GM12865 (cell line): ENCODE measurements around the gene GABBR2.

ENCODE experiments used
- DNase-seq: peaks from one replicate; pipeline ENCODE4 v3.0.0; 2010; ENCODE audit warnings: low read depth
- H3K4me3 ChIP-seq: 2 replicates; pipeline ENCODE4 v1.5.1; 2011; ENCODE audit warnings: mild to moderate bottlenecking, low read depth, low read length, control low read depth
- TF ChIP-seq, protein P1 (sequence below): IDR thresholded peaks from 2 replicates; pipeline ENCODE4 v1.5.1; 2011; ENCODE audit warnings: low read length, control low read depth, low read depth, inconsistent platforms; ENCODE audit not compliant: insufficient read depth; ENCODE audit errors: missing control alignments

The GABBR2 gene

DNA sequence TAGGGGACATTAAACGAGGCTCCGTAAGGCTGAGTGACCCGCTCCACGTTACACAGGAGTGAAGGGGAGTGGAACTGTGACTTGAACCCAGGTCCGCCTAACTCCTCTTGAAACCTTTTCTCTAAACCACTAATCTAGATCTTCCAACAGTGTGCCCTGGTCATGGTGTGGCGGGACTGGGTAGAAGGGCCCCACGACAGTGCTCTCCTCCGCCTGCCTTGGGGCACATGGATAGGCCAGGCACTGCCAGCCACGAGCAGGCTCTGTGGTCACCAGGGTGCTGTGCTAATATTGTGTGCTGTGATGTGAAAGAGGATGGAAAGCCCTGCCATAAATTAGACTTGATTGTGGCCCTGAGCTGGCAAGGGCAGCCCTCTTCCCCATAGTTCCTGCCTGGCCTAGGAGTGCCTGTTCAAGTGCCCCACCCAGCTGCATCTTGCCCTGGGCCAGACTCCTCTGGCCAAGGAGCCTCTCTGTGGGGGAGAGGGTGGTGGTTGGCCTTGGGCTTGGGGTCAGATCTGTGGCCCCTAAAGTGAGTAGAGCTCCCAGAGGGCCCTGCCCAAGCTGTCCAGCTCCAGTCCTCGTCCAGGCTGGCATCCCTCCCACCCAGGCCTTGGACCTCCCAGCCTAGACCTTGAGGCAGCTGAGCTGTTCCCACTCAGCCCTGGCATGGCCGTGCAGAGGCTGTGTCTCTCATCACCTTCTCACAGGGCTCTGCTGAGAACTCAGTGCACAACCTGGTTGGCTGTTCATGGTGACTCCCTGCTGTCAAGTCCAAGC, 385.5 kb downstream of the GABBR2 start:
- no peak overlapping the region for H3K4me3 ChIP-seq
- DNase-seq = no peak
- TF ChIP-seq, protein P1, sequence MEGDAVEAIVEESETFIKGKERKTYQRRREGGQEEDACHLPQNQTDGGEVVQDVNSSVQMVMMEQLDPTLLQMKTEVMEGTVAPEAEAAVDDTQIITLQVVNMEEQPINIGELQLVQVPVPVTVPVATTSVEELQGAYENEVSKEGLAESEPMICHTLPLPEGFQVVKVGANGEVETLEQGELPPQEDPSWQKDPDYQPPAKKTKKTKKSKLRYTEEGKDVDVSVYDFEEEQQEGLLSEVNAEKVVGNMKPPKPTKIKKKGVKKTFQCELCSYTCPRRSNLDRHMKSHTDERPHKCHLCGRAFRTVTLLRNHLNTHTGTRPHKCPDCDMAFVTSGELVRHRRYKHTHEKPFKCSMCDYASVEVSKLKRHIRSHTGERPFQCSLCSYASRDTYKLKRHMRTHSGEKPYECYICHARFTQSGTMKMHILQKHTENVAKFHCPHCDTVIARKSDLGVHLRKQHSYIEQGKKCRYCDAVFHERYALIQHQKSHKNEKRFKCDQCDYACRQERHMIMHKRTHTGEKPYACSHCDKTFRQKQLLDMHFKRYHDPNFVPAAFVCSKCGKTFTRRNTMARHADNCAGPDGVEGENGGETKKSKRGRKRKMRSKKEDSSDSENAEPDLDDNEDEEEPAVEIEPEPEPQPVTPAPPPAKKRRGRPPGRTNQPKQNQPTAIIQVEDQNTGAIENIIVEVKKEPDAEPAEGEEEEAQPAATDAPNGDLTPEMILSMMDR = no peak

DNA sequence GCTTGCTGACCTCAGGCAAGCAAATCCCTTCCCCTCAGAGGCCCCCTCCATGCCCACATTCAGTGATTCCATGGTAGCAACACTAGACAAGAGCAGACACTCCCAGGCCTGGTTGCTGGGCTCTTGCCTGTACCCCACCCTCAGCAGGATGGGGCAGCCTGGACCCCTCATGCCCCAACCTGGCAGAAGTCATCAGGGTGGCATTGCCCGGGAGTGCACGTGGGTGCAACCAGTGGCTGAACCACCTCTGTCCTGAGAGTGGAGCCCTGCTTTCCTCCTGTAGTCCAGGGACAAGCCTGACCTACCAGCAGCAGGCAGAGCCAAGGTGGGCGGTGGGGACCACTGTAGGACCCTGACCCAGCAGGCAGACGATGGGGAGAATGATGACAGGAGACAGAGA, 387.5 kb downstream of the GABBR2 start:
- TF ChIP-seq, protein P1 = no peak
- H3K4me3 ChIP-seq = no peak overlapping the region
- DNase-seq = no peak

DNA sequence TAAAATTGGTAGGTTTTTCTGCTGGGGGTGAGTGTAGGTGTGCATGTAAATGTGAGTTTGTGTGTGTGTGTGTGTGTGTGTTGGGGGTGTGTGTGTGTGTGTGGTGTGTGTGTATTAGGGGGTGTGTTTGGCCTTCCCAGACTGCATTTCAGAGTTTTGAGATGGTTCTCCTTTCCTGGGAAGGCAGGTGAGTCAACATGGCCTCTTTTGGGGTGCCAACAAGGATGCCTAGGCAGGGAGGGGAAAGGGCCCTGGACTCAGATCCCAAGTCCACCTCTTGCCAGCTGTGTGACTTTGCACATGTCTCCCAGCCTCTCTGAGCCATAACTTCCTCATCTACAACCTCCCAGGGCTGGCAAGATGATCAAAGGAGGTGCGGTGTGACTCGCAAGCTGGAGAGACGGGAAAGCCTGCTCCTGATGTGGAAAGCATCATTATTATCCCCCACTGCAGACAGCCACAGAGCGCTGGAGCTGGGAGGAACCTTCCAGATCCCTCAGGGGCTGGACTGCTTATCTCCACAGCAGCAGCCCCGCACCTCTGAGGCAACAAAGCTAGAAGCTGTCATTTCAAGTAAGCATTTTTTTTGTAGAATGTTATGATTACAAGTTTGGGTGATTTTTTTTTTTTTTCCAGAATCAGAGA, 389.8 kb downstream of the GABBR2 start:
- DNase-seq = no peak
- H3K4me3 ChIP-seq = no peak overlapping the region
- TF ChIP-seq, protein P1 = no peak

DNA sequence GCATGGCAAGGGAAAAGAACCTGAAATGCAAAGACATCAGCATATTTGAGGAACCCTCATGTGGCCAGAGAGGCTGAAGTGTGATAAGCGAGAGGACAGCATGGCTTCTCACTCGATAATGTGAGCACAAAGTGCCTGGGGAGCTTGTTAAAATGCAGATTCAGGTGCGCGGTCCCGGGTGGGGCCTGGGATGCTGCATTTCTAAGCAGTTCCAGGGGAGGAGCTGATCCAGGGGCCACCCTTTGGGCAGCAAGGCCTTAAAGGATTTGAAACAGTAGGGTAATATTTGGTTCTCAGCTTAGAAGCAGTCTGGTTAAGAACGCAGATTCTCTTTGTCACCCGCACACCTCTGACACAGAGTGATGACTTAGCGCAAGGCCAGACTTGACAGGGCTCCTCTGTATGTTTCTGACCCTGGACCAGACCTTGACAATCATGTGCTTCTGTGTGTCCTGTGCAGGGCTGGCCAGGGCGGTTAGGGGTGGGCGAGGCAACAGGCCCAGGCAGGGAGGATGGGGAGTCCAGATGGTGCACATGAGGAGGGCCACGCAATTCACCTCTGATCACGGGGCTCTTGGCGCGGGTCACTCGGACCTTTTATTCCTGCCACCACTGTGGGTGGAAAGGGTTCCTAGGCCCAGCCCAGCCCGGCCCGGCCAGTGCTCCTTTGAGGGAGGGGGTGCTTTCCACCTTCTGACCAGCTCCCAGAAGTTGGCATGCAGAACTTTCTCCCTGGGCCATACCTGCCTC, 390.5 kb downstream of the GABBR2 start:
- no peak for DNase-seq
- TF ChIP-seq, protein P1 = no peak
- no peak overlapping the region for H3K4me3 ChIP-seq

DNA sequence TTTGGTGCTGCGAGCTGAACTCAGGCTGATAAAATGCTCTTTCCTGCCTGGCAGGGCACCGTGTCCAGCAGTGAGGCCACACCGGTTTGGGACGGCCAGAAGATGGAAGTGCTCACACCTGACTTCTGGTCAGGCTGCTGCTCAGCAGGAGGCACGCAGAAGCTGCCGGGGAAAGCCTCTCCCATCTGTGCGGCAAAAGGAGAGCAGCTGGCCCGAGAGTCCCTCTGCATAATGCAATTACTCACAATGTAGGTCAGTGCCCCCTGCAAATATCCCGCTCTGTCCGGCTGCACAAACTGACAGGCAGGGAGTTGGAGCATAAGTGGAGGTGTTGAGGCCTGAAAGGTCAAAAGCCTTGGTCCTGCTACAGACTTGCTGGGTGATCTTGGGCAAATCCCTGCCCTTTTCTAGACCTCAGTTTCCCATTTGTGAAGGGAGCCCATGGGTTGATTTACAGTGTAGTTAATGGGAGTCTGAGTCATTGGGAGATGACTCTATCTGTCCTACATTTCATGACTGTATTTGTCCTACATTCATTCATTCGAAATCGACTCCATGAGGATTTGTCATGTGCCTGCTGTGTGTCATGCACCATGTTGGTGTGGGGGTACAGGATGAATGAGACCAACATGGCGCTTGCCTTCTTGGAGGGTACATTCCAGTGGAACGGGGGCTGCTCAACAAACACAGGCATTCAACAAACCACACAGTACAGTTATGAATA, 391.4 kb downstream of the GABBR2 start:
- DNase-seq = no peak
- no peak overlapping the region for H3K4me3 ChIP-seq
- TF ChIP-seq, protein P1 = no peak

DNA sequence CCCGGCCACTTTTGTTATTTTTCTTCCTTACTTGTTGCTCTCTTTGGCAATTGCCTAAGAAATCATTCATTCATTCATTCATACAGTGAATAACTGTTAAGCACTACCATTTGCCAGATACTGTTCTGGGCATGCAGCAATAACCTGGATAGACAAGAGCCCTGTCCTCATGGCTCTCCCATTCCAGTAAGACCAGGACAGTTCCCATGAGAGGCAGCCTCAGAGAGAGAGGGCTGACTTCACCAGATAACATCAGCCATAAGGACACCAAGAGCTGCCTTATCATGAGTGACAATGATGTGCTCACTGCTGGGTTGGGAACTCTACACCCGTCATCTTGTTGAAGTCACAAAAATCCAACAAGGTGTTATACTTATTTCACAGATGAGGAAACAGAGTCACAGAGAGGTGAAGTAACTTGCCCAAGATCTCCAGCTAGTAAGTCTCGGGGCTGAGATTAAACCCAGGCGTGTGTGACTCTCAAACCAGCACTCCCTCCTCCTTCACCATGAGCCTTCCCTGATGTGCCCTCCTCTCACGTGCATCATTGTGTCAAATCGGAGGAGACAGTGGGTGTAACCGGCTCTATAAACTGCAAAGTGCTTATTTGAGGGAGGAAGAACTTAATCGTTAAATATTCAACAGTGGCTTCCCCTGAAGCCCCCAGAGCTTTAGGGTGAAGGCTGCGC, 392.1 kb downstream of the GABBR2 start:
- no peak for DNase-seq
- no peak overlapping the region for H3K4me3 ChIP-seq
- TF ChIP-seq, protein P1 = no peak
